A549 (cell line): ENCODE measurements around the gene ALG14. TPM values are rescaled to one million over a fixed set of nuclear protein-coding genes. Genes with fewer than 3 reads are reported as not detected.
A peak's percentile ranks its signal among the peaks of the same experiment; 100 is the strongest.

Experiments used
- ATAC-seq, 2 experiments: fragments of 200-7000 bp in 1 of 2; fragments of >200 bp in 1 of 2; cut with Nextera tagmentation in 1 of 2; cut with Tn5 transposase in 1 of 2; 3 replicates each; pipeline versions ENCODE4 v1.8.0 to v1.9.1; 2018 to 2020; ENCODE audit warnings: mild to moderate bottlenecking in 1 of 2, moderate library complexity in 1 of 2
- CTCF ChIA-PET: fragments of 300-600 bp; sonication (Branson Sonifier 250); formaldehyde crosslinking; extraction: SDS; loops from one replicate; lab custom pipeline; 2021; ENCODE audit warnings: antibody characterized with exemption, inconsistent platforms; lab: Yijun Ruan, JAX
- POLR2A ChIA-PET: fragments of 350-600 bp; formaldehyde crosslinking; extraction: SDS; loops from one replicate; lab custom pipeline; 2021; ENCODE audit warnings: antibody characterized with exemption, inconsistent platforms; lab: Yijun Ruan, JAX
- DNase-seq, 2 experiments: peaks; one replicate each; pipeline versions ENCODE4 v3.0.0 to v3.0.0-alpha.2; 2011 to 2016; ENCODE audit warnings: low read depth in 1 of 2, low spot score in 1 of 2
- FAIRE-seq: peaks from 2 replicates; lab custom pipeline; 2011; peaks lifted over from hg19 to GRCh38; lab: Jason Lieb, UNC
- H3K27ac ChIP-seq, 2 experiments: fragments of >200 bp; sonication (Bioruptor Twin); formaldehyde crosslinking; 3 replicates each; pipeline ENCODE4 v1.5.1; 2016 to 2017
- H3K4me1 ChIP-seq: fragments of >200 bp; sonication (Bioruptor Twin); formaldehyde crosslinking; 3 replicates; pipeline ENCODE4 v1.6.1; 2016
- H3K4me2 ChIP-seq: fragments of >200 bp; sonication (Bioruptor Twin); formaldehyde crosslinking; 3 replicates; pipeline ENCODE4 v1.6.1; 2016
- H3K4me3 ChIP-seq: fragments of >200 bp; sonication (Bioruptor Twin); formaldehyde crosslinking; 3 replicates; pipeline ENCODE4 v1.5.1; 2016
- H3K9me3 ChIP-seq: fragments of >200 bp; sonication (Bioruptor Twin); formaldehyde crosslinking; 3 replicates; pipeline ENCODE4 v1.6.1; 2016
- ATOH8 ChIP-seq: fragments of 250-450 bp; sonication (Bioruptor Pico); IDR thresholded peaks from 2 replicates; pipeline ENCODE4 v1.5.0; 2020; ENCODE audit warnings: low read depth, mild to moderate bottlenecking, moderate library complexity
- BHLHE40 ChIP-seq: IDR thresholded peaks from 2 replicates; pipeline ENCODE4 v1.6.1; 2012; ENCODE audit warnings: low read depth, low read length, inconsistent platforms
- CHD4 ChIP-seq: fragments of 200-600 bp; sonication (generic); IDR thresholded peaks from 2 replicates; pipeline ENCODE4 v1.6.1; 2016; ENCODE audit warnings: antibody characterized with exemption, mild to moderate bottlenecking, borderline replicate concordance
- CTCF ChIP-seq: fragments of >200 bp; sonication (Bioruptor Twin); formaldehyde crosslinking; IDR thresholded peaks from 3 replicates; pipeline ENCODE4 v1.5.1; 2016
- E2F6 ChIP-seq: IDR thresholded peaks from 2 replicates; pipeline ENCODE4 v1.6.1; 2012; ENCODE audit warnings: low read depth, borderline replicate concordance
- EHF ChIP-seq: fragments of 250-450 bp; sonication (Bioruptor Pico); IDR thresholded peaks from 2 replicates; pipeline ENCODE4 v1.5.0; 2020; ENCODE audit warnings: mild to moderate bottlenecking
- ELK1 ChIP-seq: fragments of 150-350 bp; IDR thresholded peaks from 2 replicates; pipeline ENCODE4 v1.6.1; 2014; ENCODE audit warnings: low read depth, mild to moderate bottlenecking, low read length
- EP300 ChIP-seq, 2 experiments: fragments of >200 bp; sonication (Bioruptor Twin); formaldehyde crosslinking; IDR thresholded peaks; 2 replicates in 1 of 2; 3 replicates in 1 of 2; pipeline ENCODE4 v1.6.1; 2016 to 2017
- HES2 ChIP-seq: fragments of >200 bp; sonication (Bioruptor Twin); formaldehyde crosslinking; IDR thresholded peaks from 2 replicates; pipeline ENCODE4 v1.6.1; 2016
- HOXB5 ChIP-seq: fragments of 250-450 bp; sonication (Bioruptor Pico); IDR thresholded peaks from 2 replicates; pipeline ENCODE4 v1.5.0; 2020; ENCODE audit warnings: mild to moderate bottlenecking, moderate library complexity
- MAFK ChIP-seq: fragments of 450-650 bp; IDR thresholded peaks from 2 replicates; pipeline ENCODE4 v1.6.1; 2014; ENCODE audit not compliant: partially characterized antibody
- MAZ ChIP-seq: fragments of 150-350 bp; IDR thresholded peaks from 2 replicates; pipeline ENCODE4 v1.6.1; 2014; ENCODE audit warnings: antibody characterized with exemption, low read depth, low read length, borderline replicate concordance
- MYC ChIP-seq: IDR thresholded peaks from 2 replicates; pipeline ENCODE4 v1.6.1; 2012; ENCODE audit warnings: mild to moderate bottlenecking, inconsistent platforms, low read length, improper control_type of control experiment, borderline replicate concordance
- NFE2L2 ChIP-seq: fragments of 150-350 bp; conservative IDR thresholded peaks from 2 replicates; pipeline ENCODE4 v1.6.1; 2014; ENCODE audit warnings: low read length
- PHF8 ChIP-seq: fragments of 200-600 bp; sonication (generic); IDR thresholded peaks from 2 replicates; pipeline ENCODE4 v1.6.1; 2016; ENCODE audit warnings: low read depth, mild to moderate bottlenecking, antibody characterized with exemption, moderate library complexity, borderline replicate concordance
- RAD21 ChIP-seq, 2 experiments: fragments of >200 bp in 1 of 2; sonication (Bioruptor Twin) in 1 of 2; formaldehyde crosslinking in 1 of 2; IDR thresholded peaks in 1 of 2; conservative IDR thresholded peaks in 1 of 2; 2 replicates in 1 of 2; 3 replicates in 1 of 2; pipeline ENCODE4 v1.6.1; 2012 to 2018; ENCODE audit warnings: inconsistent platforms in 1 of 2
- REST ChIP-seq: fragments of 200-600 bp; sonication (generic); IDR thresholded peaks from 2 replicates; pipeline ENCODE4 v1.6.1; 2016; ENCODE audit warnings: antibody characterized with exemption, mild to moderate bottlenecking, moderate library complexity
- SMC3 ChIP-seq: fragments of >200 bp; sonication (Bioruptor Twin); formaldehyde crosslinking; IDR thresholded peaks from 3 replicates; pipeline ENCODE4 v1.6.1; 2018; ENCODE audit warnings: inconsistent platforms
- USF2 ChIP-seq: fragments of 450-650 bp; IDR thresholded peaks from 2 replicates; pipeline ENCODE4 v1.6.1; 2014; ENCODE audit warnings: antibody characterized with exemption
- WGBS: methylation state at CpG from one replicate; pipeline ENCODE4 v1.1.6; 2017; ENCODE audit errors: missing lambda C conversion rate; 5-methylcytosine and 5-hydroxymethylcytosine counted together
- polyA plus RNA-seq, 4 experiments: library from polyadenylated mRNA; depleted of rRNA in 3 of 4; stranded (reverse); fragments of >200 nt; fragmentation: RNase III in 1 of 4; extraction: RNeasy Plus Mini Kit Qiagen cat#74134 plus additional on column Dnase treatment in 1 of 4; gene quantifications; 2 replicates in 3 of 4; 3 replicates in 1 of 4; pipeline ENCODE4 v1.2.3, GENCODE V29; 2011 to 2017

Gene ALG14
- polyA plus RNA-seq, 2 of the 4 experiments (the other 2 are of a cell fraction) = 5.0 to 5.4 TPM

GRCh38 chr1:94954263-94955220, 118.2 kb downstream of the ALG14 start (continued):
- TF ChIP-seq PHF8 (no peak), NFE2L2 (no peak)

GRCh38 chr1:94953746-94954145, 119.0 kb downstream of the ALG14 start:
- POLR2A ChIA-PET = no interaction called here
- peaks cover 3% of the 10 kb centered on the region; the same call in 1 of the 3 replicates for H3K9me3 ChIP-seq
- FAIRE-seq = no peak
- TF ChIP-seq ATOH8 (CRISPR knock-in tag) = no peak
- no peak for TF ChIP-seq REST
- TF ChIP-seq ELK1 = no peak
- TF ChIP-seq HOXB5 (CRISPR knock-in tag) = no peak
- no peak for TF ChIP-seq MAFK
- TF ChIP-seq HES2 = no peak
- TF ChIP-seq USF2 = no peak
- no peak for TF ChIP-seq BHLHE40
- no peak for TF ChIP-seq SMC3
- TF ChIP-seq CTCF = no peak
- TF ChIP-seq EP300 (IDR thresholded peaks at IDR 0.05) = no peak
- TF ChIP-seq RAD21 (conservative IDR thresholded peaks at IDR 0.05 in 1 of 2, IDR thresholded peaks at IDR 0.05 in 1 of 2) = no peak
- no peak for TF ChIP-seq CHD4
- TF ChIP-seq MAZ = no peak
- no peak for TF ChIP-seq MYC
- no peak for TF ChIP-seq E2F6
- TF ChIP-seq EHF (CRISPR knock-in tag) = no peak
- ATAC-seq = no peak
- 86% methylated on average over 6 of the region's 6 CpGs for WGBS
- no peak for DNase-seq
- H3K4me1 ChIP-seq = peaks cover 39% of the 10 kb centered on the region
- no peak overlapping the region for H3K4me2 ChIP-seq
- H3K4me3 ChIP-seq = no peak overlapping the region
- CTCF ChIA-PET = interaction anchor here (0.9 to 1.5 kb wide), 4 partner anchors 28 to 100 kb away, joined by 3 read pairs; no protein-coding TSS in a partner anchor
- peak overlapping the region in 1 of 2 experiments; percentile 39; a peak in 2 of 6 replicates for H3K27ac ChIP-seq
